Retinal pigment epithelial cell (primary cell): ENCODE measurements around the gene FAM200B.

ENCODE experiments used
- DNase-seq: peaks from one replicate; pipeline ENCODE4 v3.0.0-alpha.2; 2010; ENCODE audit warnings: low read depth
- H3K4me3 ChIP-seq: 2 replicates; pipeline ENCODE4 v1.5.1; 2011; ENCODE audit warnings: mild to moderate bottlenecking, low read length, control low read depth, moderate library complexity
- TF ChIP-seq, protein P1 (sequence below): conservative IDR thresholded peaks from 2 replicates; pipeline ENCODE4 v1.5.1; 2011; ENCODE audit warnings: low read depth, low read length, control low read depth, inconsistent platforms

The FAM200B gene

GRCh38 chr4:15667006-15667405, 14.6 kb upstream of the FAM200B start:
- H3K4me3 ChIP-seq = no peak overlapping the region
- DNase-seq = no peak
- TF ChIP-seq, protein P1, sequence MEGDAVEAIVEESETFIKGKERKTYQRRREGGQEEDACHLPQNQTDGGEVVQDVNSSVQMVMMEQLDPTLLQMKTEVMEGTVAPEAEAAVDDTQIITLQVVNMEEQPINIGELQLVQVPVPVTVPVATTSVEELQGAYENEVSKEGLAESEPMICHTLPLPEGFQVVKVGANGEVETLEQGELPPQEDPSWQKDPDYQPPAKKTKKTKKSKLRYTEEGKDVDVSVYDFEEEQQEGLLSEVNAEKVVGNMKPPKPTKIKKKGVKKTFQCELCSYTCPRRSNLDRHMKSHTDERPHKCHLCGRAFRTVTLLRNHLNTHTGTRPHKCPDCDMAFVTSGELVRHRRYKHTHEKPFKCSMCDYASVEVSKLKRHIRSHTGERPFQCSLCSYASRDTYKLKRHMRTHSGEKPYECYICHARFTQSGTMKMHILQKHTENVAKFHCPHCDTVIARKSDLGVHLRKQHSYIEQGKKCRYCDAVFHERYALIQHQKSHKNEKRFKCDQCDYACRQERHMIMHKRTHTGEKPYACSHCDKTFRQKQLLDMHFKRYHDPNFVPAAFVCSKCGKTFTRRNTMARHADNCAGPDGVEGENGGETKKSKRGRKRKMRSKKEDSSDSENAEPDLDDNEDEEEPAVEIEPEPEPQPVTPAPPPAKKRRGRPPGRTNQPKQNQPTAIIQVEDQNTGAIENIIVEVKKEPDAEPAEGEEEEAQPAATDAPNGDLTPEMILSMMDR = no peak

DNA sequence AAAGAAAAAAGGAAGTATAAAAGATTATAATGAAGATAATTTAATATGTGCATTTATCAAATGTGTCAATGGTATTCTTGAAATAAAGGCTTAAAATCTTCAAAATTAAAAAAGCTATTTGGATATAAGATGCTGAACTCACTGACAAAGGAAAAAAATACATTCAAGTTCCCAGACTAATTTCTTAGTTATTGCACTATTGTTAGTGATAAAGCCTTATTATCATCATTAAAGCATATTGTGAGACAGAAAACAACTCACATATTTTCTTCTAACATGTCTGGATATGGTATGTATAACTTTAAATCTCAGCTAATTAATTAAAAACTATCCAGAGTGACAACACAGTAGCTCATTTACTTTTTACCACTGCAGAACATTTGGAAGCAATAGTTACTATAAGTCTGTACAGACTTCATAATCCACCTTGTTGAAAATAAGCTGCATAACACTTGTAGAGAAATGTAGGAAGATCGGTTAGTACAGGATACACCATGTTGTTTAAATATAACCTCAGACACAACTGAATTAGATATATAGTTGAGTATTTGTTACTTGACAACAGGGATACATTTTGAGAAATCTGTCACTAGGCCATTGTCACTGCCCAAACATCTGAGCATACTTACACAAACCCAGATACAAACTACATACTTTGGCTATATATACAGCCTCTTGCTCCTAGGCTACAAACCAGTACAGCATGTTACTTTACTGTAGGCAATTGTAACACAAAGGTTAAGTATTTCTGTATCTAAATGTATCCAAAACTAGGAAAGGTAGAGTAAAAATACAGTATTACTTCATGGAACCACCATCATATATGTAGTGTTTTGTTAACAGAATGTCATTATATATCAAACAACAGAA, 12.8 kb upstream of the FAM200B start:
- TF ChIP-seq, protein P1 = no peak
- DNase-seq = no peak
- H3K4me3 ChIP-seq = no peak overlapping the region

DNA sequence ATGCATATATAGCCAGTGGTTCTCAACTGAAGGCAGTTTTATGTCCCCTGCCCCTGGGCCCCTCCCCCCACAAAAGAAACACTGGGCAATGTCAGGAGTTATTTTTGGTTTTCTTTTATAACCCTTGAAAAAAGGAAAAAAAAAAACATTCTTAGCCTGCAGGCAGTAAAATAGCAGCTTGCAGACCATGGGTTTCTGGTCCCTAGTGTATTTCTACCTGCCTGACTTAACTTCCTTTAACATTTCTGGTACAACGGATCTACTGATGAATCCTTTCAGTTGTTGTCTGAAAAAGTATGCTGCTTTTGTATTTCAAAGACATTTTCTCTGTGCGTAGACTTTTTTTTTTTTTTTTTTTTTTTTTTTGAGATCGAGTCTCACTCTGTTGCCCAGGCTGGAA, 11.1 kb upstream of the FAM200B start:
- no peak for DNase-seq
- TF ChIP-seq, protein P1 = no peak
- no peak overlapping the region for H3K4me3 ChIP-seq

GRCh38 chr4:15672101-15672500, 9.5 kb upstream of the FAM200B start:
- TF ChIP-seq, protein P1 = no peak
- H3K4me3 ChIP-seq = no peak overlapping the region
- no peak for DNase-seq

DNA sequence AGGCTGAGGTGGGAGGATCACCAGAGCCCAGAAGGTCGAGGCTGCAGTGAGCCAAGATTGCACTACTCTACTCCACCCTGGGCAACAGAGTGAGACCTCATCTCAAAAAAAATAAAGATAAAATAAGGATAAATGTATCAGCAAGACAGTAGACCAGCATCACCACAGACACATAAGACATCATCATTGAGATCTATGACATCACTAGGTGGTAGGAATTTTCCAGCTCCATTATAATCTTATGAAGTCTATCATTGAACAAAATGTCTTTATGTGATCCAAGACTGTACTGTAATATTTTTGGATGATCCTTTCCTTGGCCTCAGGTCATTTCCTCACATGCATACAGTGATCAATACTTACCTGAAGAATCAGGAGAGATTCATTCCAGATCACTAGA, 8.3 kb upstream of the FAM200B start:
- DNase-seq = no peak
- no peak overlapping the region for H3K4me3 ChIP-seq
- TF ChIP-seq, protein P1 = no peak

- TF ChIP-seq, protein P1 = no peak
- no peak for DNase-seq
- H3K4me3 ChIP-seq = no peak overlapping the region
Measured at GRCh38 chr4:15674046-15674445, 7.6 kb upstream of the FAM200B start.

DNA sequence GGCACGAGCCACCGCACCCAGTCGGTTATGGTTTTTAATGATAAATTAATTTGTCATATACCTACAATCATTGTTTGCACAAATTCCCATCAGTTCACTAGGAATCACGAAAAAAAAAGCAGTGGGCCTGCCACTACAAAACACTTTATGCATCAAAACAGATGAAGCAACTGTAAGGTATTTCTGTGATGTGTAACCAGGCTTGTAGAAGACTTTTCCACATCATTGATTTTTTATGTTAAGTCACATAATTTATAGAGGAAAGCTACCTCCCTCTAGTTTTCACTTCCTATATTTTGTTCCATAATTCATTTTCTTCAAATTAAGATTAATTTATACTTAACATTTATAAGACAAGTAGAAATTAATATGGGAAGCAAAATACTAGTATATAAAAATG, 6.7 kb upstream of the FAM200B start:
- no peak overlapping the region for H3K4me3 ChIP-seq
- TF ChIP-seq, protein P1 = no peak
- no peak for DNase-seq
